CD4-positive, alpha-beta T cell treated with Interferon gamma for 1 hour (primary cell): ENCODE measurements around the gene ARL15.
"Not testable (repeated sequence)": the region's sequence is repeated elsewhere in the genome, so short reads cannot be mapped to it uniquely, and the experiment has no call there.

Source experiments
- DNase-seq: peaks from one replicate; pipeline ENCODE4 v3.0.0-alpha.2; 2020

The ARL15 gene

GRCh38 chr5:54086191-54086590 is 224.2 kb downstream of the ARL15 start:
- DNase-seq, result no peak

GRCh38 chr5:54084696-54085095 is 225.7 kb downstream of the ARL15 start:
- DNase-seq, result no peak

GRCh38 chr5:54083851-54084250 is 226.5 kb downstream of the ARL15 start:
- DNase-seq, result no peak

- DNase-seq, result no peak
These were observed 227.1 kb downstream of the ARL15 start for GRCh38 chr5:54083245-54083644.

GRCh38 chr5:54081415-54081814 is 229.0 kb downstream of the ARL15 start:
- no peak for DNase-seq

GRCh38 chr5:54080831-54081230 is 229.5 kb downstream of the ARL15 start:
- DNase-seq, result no peak

GRCh38 chr5:54073735-54074134 is 236.6 kb downstream of the ARL15 start:
- DNase-seq, result no peak

- DNase-seq, result no peak
These were observed 237.2 kb downstream of the ARL15 start for GRCh38 chr5:54073131-54073530.

GRCh38 chr5:54066433-54066832 is 243.9 kb downstream of the ARL15 start:
- DNase-seq, result no peak

- DNase-seq, result no peak
These were observed 246.6 kb downstream of the ARL15 start for GRCh38 chr5:54063817-54064216.

GRCh38 chr5:54062958-54063357 is 247.4 kb downstream of the ARL15 start:
- no peak for DNase-seq

GRCh38 chr5:54060919-54061318 is 249.5 kb downstream of the ARL15 start:
- DNase-seq, result not testable (repeated sequence)

GRCh38 chr5:54049963-54050362 is 260.4 kb downstream of the ARL15 start:
- no peak for DNase-seq

GRCh38 chr5:54049144-54049543 is 261.2 kb downstream of the ARL15 start:
- no peak for DNase-seq

- no peak for DNase-seq
These were observed 265.1 kb downstream of the ARL15 start for GRCh38 chr5:54045077-54045792.

GRCh38 chr5:54044276-54044675 is 266.1 kb downstream of the ARL15 start:
- DNase-seq, result not testable (repeated sequence)

- no peak for DNase-seq
These were observed 269.6 kb downstream of the ARL15 start for GRCh38 chr5:54040804-54041203.

- DNase-seq, result no peak
These were observed 270.4 kb downstream of the ARL15 start for GRCh38 chr5:54040018-54040417.

- DNase-seq, result no peak
These were observed 273.2 kb downstream of the ARL15 start for GRCh38 chr5:54037205-54037604.

GRCh38 chr5:54030981-54031380 is 279.4 kb downstream of the ARL15 start:
- no peak for DNase-seq

GRCh38 chr5:54024466-54024865 is 285.9 kb downstream of the ARL15 start:
- no peak for DNase-seq

- no peak for DNase-seq
These were observed 288.1 kb downstream of the ARL15 start for GRCh38 chr5:54022223-54022622.

GRCh38 chr5:54021431-54022164 is 288.8 kb downstream of the ARL15 start:
- no peak for DNase-seq

GRCh38 chr5:54018438-54018837 is 291.9 kb downstream of the ARL15 start:
- no peak for DNase-seq

- DNase-seq, result no peak
These were observed 292.8 kb downstream of the ARL15 start for GRCh38 chr5:54017580-54017979.
